ENCODE data around the gene NIFK. TPM values are rescaled to one million over a fixed set of nuclear protein-coding genes. Genes with fewer than 3 reads are reported as not detected.
A peak's percentile ranks its signal among the peaks of the same experiment; 100 is the strongest.

Gene NIFK
- total RNA-seq (2014; rRNA removed; shearing (Covaris generic)) = 104 and 135 TPM in 2 replicates
- polyA plus RNA-seq (2015; cell fraction: cytosol; rRNA removed) = 75.6 and 79.3 TPM in 2 replicates
- 103 and 108 TPM in 2 replicates for polyA plus RNA-seq (2015; cell fraction: nucleus; rRNA removed)

DNA sequence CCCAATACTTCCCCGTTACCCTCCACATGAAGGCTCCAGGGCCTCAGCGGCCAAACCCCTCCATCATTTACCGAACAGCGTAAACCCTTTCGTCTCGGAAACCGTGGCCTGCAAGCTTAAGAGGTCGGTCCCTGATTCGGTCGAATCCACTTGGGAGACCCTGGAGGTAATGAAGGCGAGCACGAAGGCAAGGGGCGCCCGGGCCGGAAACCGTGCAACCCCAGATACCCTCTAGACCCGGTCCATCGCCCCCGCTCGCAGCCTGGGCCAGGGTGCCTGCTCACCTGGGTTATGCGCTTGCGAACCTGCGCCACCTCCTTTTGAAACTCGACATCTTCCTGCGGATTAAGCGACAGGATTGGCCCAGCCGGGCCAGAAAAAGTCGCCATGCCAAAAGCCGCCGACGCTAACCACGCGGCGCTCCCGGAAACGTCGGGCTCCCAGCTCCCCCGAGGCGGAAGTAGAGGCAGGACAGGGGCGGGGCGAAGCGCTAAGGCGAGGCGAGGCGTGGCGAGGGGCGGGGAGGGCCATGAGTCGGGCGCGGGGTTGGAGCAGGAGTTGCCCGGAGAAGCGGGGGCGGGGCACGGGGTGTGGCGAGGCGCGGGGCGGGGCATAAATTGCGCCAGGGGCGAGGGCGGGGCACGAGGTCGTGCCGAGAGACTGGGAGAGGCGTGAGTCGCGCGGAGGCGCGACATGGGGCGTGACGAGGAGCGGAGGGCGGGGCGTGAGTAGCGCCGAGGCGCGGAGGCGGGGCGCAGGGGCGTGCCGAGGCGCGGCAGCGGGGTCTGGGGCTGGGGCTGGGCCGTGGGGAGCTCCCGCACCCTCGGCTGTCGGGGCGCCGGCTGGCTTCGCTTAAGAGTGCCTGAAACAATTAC is at the start of gene NIFK:
Gene NIFK (minus strand): TSS at position 414 of the 875 bp plus-strand sequence. CDS start 25 bp downstream, at position 389.
- peak; percentile 83 for DNase-seq (ENCODE audit: low read depth)

DNA sequence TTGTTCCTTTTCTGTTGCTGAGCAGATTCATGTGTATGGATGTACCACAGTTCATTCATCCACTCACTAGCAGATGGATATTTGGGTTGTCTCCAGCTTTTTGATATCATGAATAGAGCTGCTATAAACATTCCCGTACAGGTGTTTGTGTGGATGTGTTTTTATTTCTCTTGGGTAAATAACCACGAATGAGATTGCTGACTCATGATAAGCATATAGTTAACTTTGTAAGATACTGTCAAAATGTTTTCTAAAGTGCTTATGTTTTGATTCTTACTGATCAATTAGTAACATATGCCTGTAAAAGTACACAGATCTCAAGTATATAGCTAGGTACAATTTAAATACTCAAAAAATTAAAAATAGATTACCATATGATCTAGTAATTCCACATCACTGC is 46.5 kb upstream of the NIFK start:
- no peak for DNase-seq (ENCODE audit: low read depth)

DNA sequence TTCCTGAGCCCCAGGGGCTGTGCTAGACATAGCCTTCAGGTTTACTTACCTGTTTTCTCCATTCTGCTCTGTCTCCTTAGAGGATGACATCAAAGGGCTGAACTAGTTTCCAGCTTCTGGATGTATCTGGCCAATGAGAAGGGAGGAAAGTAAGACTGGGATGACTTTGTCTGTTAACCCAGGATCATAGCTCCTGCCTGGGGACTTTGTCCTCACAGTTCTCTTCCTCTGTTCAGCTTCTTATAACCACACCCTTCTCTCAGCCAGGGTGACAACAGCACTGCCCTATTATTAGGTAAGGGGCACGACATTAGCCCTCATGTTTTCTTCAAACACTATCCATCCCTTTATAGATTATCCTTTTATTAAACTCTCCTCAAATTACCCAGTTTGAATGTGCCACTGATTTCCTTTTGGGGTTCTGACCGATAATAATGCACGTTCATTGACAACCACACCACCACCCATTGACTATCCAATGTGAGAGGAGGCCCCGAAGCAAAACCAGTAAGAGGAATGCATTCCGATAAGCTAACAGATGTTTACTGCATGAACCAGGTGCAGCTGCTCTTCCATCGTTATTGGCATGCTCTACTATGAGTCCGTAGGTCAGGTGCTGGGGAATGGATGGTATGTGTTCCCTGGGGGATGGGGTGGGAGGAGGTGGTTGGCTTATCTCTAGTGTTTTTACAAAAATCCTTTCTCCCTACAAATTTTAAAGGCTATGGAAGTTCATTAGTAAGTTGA is 42.2 kb upstream of the NIFK start:
- DNase-seq (ENCODE audit: low read depth) = no peak

GRCh38 chr2:121777699-121778058 is 41.0 kb upstream of the NIFK start:
- DNase-seq (ENCODE audit: low read depth) = peak; percentile 64

DNA sequence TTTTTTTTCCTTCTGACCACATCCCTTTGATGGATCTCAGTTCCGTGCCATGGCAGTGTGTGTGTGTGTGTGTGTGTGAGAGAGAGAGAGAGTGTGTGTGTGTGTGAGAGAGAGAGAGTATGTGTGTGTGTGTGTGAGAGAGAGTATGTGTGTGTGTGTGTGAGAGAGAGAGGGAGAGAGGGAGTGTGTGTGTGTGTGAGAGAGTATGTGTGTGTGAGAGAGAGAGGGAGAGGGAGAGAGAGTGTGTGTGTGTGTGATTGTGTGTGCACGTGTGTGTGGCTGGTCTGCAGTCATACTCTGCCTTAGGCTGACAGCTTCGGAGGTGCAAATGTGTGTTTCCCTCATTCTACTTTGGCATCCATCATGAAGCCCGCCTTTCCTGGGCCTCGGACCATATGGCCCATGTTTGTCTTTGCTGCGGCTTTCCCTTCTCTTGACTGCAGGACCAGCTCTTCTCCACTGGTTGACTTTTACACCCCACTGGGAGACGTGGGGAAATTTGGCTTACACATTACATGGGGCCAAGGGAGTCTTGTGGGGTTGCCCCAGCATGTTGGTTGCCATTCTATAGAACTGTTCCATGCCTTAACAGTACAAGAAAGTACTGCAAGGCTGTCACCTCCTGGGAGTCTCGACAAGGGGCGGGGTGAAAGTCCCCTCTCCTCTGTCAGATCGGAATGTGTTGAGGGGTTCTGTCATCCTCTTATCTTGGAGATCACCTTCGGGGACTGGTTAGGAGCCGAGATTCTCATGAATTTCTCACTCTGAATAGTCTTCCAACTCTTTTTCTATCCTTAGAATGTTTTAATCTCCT is 40.4 kb upstream of the NIFK start:
- no peak for DNase-seq (ENCODE audit: low read depth)

DNA sequence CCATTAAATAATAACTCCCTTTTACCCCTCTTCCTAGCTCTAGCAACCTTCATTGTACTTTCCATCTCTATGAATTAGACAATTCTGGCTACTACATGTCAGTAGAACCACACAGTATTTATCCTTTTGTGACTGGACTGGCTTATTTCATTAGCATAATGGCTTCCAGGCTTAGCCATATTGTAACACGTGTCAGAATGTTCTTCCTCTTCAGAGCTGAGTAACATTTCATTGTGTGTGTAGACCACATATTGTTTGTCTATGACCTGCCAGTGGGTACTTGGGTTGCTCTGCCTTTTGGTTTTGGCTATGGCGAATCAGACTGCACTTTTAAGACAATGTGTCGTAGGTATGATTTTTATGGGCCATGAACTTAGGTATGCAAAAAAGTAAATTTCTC is 39.7 kb upstream of the NIFK start:
- no peak for DNase-seq (ENCODE audit: low read depth)

DNA sequence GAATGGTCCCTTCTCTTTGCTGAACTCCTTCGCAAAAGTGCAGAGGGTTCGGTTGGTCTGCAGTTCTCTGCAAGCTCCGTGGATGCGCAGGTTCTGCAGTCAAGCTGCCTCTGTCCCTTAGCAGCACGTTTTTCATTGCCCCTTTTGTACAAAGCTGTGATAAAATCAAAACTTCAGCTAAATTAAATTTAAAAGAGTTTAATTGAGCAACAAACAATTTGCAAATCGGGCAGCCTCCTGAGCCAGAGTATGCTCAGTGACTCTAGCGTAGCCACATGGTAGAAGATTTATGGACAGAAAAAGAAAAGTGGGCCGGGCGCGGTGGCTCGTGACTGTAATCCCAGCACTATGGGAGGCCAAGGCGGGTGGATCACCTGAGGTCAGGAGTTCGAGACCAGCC is 37.6 kb upstream of the NIFK start:
- DNase-seq (ENCODE audit: low read depth) = no peak

DNA sequence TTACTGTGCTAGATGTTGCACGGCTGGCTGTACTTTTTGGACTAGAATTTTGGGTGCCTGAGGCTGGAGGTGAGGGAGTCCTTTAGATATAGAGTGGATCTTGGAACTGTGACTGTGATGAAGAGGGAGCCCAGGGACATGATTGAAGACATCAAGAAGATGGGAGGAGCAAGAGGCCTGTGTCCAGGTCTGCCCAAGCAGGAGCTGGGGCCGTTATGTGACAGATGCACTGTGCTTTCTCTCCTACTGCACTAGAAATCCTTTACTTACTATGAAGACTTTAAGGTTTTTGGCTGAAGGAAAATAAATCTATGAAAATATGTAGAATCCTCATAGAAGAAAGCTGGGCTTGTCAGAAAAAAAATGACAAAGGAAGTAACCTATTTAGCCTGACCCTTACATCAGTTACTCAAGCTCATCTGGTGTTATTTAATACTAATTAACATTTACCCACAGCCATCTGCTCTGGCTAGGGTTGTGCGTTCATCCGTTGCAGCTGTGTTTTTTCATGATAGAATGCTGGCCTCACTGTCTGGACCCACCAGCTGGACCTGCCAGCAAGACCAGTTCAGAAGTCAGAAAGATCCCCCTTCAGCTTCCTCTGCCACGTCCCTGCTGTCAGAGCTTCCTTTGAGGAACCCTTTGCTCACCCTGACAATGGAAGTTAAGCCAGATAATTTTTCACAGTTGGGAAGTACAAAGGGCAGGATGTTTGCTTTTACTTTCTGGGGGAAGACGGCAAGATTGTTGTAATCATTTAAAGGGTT is 35.5 kb upstream of the NIFK start:
- DNase-seq (ENCODE audit: low read depth) = no peak

DNA sequence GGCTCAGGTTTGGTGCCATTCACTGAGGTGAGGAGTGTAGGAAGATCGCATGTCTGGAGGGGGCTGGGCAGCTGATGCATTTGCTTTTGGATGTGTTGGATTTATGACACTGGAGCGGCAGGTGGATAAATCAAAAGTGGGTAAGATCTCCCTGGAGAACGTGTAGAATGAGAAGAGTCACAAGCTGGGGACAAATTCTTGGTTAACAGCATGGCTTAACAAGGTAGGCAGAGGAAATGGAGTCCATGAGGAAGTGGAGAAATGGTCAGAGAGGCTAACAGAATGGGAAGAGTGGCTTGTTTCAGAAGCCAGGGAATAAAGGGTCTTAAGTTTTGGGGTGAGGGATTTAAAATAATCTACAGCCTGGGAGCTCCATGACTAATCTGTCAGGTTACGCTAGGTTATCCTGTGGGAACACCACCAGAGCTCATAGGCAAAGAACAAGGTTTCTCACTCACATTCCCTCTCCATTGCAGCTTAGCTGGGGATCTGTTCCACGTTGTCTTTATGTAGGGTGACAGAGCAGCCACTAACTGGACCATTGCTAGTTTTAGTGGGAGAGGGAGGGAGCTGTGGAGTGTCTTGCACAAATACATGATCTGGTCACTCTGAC is 31.6 kb upstream of the NIFK start:
- DNase-seq (ENCODE audit: low read depth) = no peak

DNA sequence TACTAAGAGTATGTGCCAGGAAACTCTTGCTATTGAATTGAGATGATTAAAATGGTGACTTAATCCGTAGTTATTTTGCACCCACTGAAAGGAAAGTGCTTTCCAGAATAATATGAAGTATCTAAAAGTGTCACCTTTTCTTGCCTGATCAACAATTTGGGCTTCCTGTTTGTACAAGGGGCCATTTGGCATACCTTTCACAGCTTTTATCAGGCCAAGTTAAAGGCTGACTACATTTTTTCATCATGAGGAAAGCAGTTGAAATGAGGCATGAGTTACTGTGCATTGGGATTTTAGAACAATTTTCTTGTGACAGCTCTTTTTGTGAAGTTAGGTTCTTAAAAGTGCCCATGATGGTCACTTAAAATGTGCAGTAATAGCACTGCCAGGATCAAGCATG is 29.9 kb upstream of the NIFK start:
- DNase-seq (ENCODE audit: low read depth) = no peak

DNA sequence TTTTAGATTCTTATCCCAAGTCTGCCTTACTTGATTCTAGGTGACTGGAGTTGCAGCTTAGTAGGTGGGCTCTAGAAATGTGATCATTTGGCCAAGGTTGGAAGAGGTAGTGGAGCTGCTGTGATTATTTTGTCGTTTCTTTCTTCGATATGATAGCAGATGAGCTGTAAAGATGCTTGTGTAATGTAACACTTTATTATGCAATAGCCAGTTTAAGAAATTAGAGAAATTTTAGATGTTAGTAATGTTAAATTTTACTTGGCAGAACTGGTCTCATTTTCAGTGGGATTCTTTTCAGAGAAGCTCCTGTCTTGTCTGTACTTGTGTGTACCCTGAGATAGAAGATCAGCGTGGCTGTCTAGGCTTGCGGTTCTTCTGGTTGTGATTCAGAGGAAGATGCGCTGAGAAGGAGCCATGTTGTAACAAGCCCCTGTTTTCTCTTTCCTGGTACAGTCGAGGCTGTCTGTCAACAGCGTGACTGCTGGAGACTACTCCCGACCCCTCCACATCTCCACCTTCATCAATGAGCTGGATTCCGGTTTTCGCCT is 28.1 kb upstream of the NIFK start:
- DNase-seq (ENCODE audit: low read depth) = no peak

GRCh38 chr2:121755237-121756111 is 18.8 kb upstream of the NIFK start, which contains the start of gene TSN:
Gene TSN (plus strand): TSS chr2:121755651. CDS start chr2:121755780, 129 bp downstream.
- DNase-seq (ENCODE audit: low read depth) = peak; percentile 95

GRCh38 chr2:121754851-121755236 is 18.2 kb upstream of the NIFK start:
- no peak for DNase-seq (ENCODE audit: low read depth)

DNA sequence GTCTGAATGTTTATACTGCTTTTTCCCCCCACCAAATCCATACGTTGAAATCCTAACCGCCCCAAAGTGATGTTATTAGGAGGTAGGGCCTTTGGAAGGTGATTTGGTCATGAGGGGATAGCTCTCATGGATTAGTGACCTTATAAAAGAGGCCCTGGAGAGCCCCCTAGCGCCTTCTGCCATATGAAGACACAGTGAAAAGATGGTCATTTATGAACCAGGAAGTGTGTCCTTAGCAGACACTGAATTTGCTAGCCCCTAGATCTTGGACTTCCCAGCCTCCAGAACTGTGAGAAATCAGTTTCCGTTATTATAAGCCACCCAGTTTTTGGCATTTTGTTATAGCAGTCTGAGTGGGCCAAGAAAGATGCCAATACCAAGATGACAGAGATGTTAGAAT is 11.5 kb upstream of the NIFK start:
- peak; percentile 55 for DNase-seq (ENCODE audit: low read depth)

- DNase-seq (ENCODE audit: low read depth) = peak; percentile 14
Observed at GRCh38 chr2:121746071-121746578, 9.4 kb upstream of the NIFK start.

- DNase-seq (ENCODE audit: low read depth) = no peak
Observed at GRCh38 chr2:121741450-121741849, 4.8 kb upstream of the NIFK start.

GRCh38 chr2:121740973-121741372 is 4.3 kb upstream of the NIFK start:
- DNase-seq (ENCODE audit: low read depth) = no peak

GRCh38 chr2:121736140-121736461 is 574 bp downstream of the NIFK start:
- no peak for DNase-seq (ENCODE audit: low read depth)
